Uterus (tissue), 2 donors: ENCODE results near the gene PRR9.

Source experiments
- POLR2A ChIP-seq, 2 donors: fragments of 450-650 bp; IDR thresholded peaks; one replicate each; pipeline ENCODE4 v1.6.1; 2016; ENCODE audit warnings: antibody characterized with exemption in 2 of 2, mild to moderate bottlenecking in 1 of 2, moderate library complexity in 1 of 2
- TF ChIP-seq, protein P1 (sequence below), 4 experiments: fragments of 200-600 bp in 2 of 4; fragments of 450-650 bp in 2 of 4; sonication (generic) in 2 of 4; IDR thresholded peaks; one replicate each; pipeline ENCODE4 v1.5.1; 2016 to 2019; ENCODE audit warnings: antibody characterized with exemption in 4 of 4, mild to moderate bottlenecking in 2 of 4, moderate library complexity in 1 of 4

DNA sequence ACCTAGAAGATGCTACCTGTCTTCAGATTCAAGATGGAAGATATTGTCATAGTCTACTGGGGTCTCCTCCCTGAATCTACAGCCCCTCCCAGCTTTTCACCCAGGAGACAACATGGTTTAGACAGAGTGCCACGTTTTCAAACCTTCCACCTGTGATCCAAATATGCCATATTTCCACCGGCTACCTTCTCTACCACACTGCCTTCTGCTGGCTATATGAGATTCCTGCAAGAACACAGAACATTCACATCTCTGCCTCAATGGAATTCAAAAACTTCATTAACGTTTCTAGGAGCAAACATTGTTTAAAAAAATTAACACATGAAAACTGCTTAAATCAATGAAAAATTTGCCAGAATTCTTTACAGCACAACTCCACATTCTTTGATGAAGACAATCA, 27.0 kb upstream of the PRR9 start:
- TF ChIP-seq, protein P1, sequence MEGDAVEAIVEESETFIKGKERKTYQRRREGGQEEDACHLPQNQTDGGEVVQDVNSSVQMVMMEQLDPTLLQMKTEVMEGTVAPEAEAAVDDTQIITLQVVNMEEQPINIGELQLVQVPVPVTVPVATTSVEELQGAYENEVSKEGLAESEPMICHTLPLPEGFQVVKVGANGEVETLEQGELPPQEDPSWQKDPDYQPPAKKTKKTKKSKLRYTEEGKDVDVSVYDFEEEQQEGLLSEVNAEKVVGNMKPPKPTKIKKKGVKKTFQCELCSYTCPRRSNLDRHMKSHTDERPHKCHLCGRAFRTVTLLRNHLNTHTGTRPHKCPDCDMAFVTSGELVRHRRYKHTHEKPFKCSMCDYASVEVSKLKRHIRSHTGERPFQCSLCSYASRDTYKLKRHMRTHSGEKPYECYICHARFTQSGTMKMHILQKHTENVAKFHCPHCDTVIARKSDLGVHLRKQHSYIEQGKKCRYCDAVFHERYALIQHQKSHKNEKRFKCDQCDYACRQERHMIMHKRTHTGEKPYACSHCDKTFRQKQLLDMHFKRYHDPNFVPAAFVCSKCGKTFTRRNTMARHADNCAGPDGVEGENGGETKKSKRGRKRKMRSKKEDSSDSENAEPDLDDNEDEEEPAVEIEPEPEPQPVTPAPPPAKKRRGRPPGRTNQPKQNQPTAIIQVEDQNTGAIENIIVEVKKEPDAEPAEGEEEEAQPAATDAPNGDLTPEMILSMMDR (IDR thresholded peaks at IDR 0.05) = no peak
- no peak for TF ChIP-seq POLR2A (IDR thresholded peaks at IDR 0.05)
